ENCODE results near the gene PTGFRN.

- TF ChIP-seq GABPB1 (CRISPR knock-in tag; IDR thresholded peaks at IDR 0.05), result no peak
- TF ChIP-seq NFATC4 (CRISPR knock-in tag; IDR thresholded peaks at IDR 0.05), result no peak
These were observed 98.0 kb downstream of the PTGFRN start for GRCh38 chr1:117007719-117008013.

Measured in WTC11 (cell line).